IPS-NIHi7 (cell line): Measurements from ENCODE around the gene DLX5.
"Not testable (repeated sequence)": the region's sequence is repeated elsewhere in the genome, so short reads cannot be mapped to it uniquely, and the experiment has no call there.

ENCODE experiments used
- DNase-seq: peaks from one replicate; pipeline ENCODE4 v3.0.0; 2012; ENCODE audit warnings: mixed read lengths; ENCODE audit errors: extremely low spot score

Gene DLX5

GRCh38 chr7:97024209-97025129, at the start of gene DLX5:
Gene DLX5 (minus strand): TSS chr7:97024831. CDS start chr7:97024623, 208 bp downstream.
- peak; percentile 67 for DNase-seq

GRCh38 chr7:97072025-97072424, 47.4 kb upstream of the DLX5 start:
- not testable (repeated sequence) for DNase-seq

- peak; percentile 74 for DNase-seq
Measured at GRCh38 chr7:97064972-97065587, 40.4 kb upstream of the DLX5 start.

- DNase-seq, result no peak
Measured at GRCh38 chr7:97064020-97064419, 39.4 kb upstream of the DLX5 start.

- DNase-seq, result no peak
Measured at GRCh38 chr7:97043281-97043680, 18.6 kb upstream of the DLX5 start.

- DNase-seq, result no peak
Measured at GRCh38 chr7:97039374-97040065, 14.9 kb upstream of the DLX5 start.

GRCh38 chr7:97034213-97034852, 9.7 kb upstream of the DLX5 start:
- not testable (repeated sequence) for DNase-seq

- DNase-seq, result peak; percentile 82
Measured at GRCh38 chr7:97027427-97028234, 3.0 kb upstream of the DLX5 start.

GRCh38 chr7:97026715-97027426, 2.2 kb upstream of the DLX5 start:
- no peak for DNase-seq

GRCh38 chr7:97025983-97026714, 1.5 kb upstream of the DLX5 start:
- no peak for DNase-seq

GRCh38 chr7:97025130-97025499, 484 bp upstream of the DLX5 start:
- DNase-seq, result no peak

- no peak for DNase-seq
Measured at GRCh38 chr7:97022491-97023306, 1.9 kb downstream of the DLX5 start.

GRCh38 chr7:97021747-97022490, 2.7 kb downstream of the DLX5 start:
- DNase-seq, result no peak

GRCh38 chr7:97020996-97021746, 3.5 kb downstream of the DLX5 start:
- no peak for DNase-seq

- DNase-seq, result no peak
Measured at GRCh38 chr7:97020601-97020995, 4.0 kb downstream of the DLX5 start.

- DNase-seq, result no peak
Measured at GRCh38 chr7:97019710-97020225, 4.9 kb downstream of the DLX5 start.
